Endothelial cell (in vitro differentiated cells): ENCODE measurements around the gene CNTRL. TPM values are rescaled to one million over a fixed set of nuclear protein-coding genes. Genes with fewer than 3 reads are reported as not detected.

Source experiments
- DNase-seq: peaks from one replicate; pipeline ENCODE4 v3.0.0; 2021; ENCODE audit warnings: low spot score
- H3K27ac Mint-ChIP-seq: one replicate; pipeline ENCODE4 v1.8.0; 2021; ENCODE audit warnings: mixed read lengths, inconsistent platforms; ENCODE audit not compliant: unreplicated experiment
- H3K27me3 Mint-ChIP-seq: one replicate; pipeline ENCODE4 v1.8.0; 2021; ENCODE audit warnings: mild to moderate bottlenecking, moderate library complexity, mixed read lengths, inconsistent platforms; ENCODE audit not compliant: unreplicated experiment
- H3K36me3 Mint-ChIP-seq: one replicate; pipeline ENCODE4 v1.8.0; 2021; ENCODE audit warnings: mild to moderate bottlenecking, low read depth, mixed read lengths, inconsistent platforms; ENCODE audit not compliant: unreplicated experiment
- H3K4me1 Mint-ChIP-seq: one replicate; pipeline ENCODE4 v1.8.0; 2021; ENCODE audit warnings: mild to moderate bottlenecking, mixed read lengths, inconsistent platforms; ENCODE audit not compliant: unreplicated experiment
- H3K4me3 Mint-ChIP-seq: one replicate; pipeline ENCODE4 v1.8.0; 2021; ENCODE audit warnings: mild to moderate bottlenecking, mixed read lengths, inconsistent platforms; ENCODE audit not compliant: unreplicated experiment
- H3K9me3 Mint-ChIP-seq: one replicate; pipeline ENCODE4 v1.8.0; 2021; ENCODE audit warnings: mixed read lengths, inconsistent platforms; ENCODE audit not compliant: unreplicated experiment
- CTCF ChIP-seq: fragments of 200-600 bp; sonication (generic); IDR thresholded peaks from one replicate; pipeline ENCODE4 v1.5.0; 2021; ENCODE audit warnings: antibody characterized with exemption; ENCODE audit not compliant: unreplicated experiment
- total RNA-seq: library from RNA; stranded (reverse); fragmentation: NEBNext Ultra II Directional; extraction: Animal tissue kit (Norgen Biotek cat#: 25700); gene quantifications from one replicate; pipeline ENCODE4 v1.2.1, GENCODE V29; 2021; ENCODE audit not compliant: unreplicated experiment

Gene CNTRL
- total RNA-seq, 1 donor from 2014 or later = 23.6 TPM

GRCh38 chr9:121138561-121138960 is 63.8 kb downstream of the CNTRL start:
- H3K27me3 Mint-ChIP-seq = no peaks in the 10 kb centered on the region
- H3K9me3 Mint-ChIP-seq = no peaks in the 10 kb centered on the region
- no peaks in the 10 kb centered on the region for H3K4me1 Mint-ChIP-seq
- no peak for TF ChIP-seq CTCF
- H3K27ac Mint-ChIP-seq = no peak overlapping the region
- no peak overlapping the region for H3K4me3 Mint-ChIP-seq
- no peak for DNase-seq
- H3K36me3 Mint-ChIP-seq = peaks cover 26% of the 10 kb centered on the region

GRCh38 chr9:121138973-121139372 is 64.2 kb downstream of the CNTRL start:
- no peak overlapping the region for H3K4me3 Mint-ChIP-seq
- H3K36me3 Mint-ChIP-seq = peaks cover 26% of the 10 kb centered on the region
- no peak for TF ChIP-seq CTCF
- DNase-seq = no peak
- no peaks in the 10 kb centered on the region for H3K4me1 Mint-ChIP-seq
- no peaks in the 10 kb centered on the region for H3K9me3 Mint-ChIP-seq
- H3K27me3 Mint-ChIP-seq = no peaks in the 10 kb centered on the region
- H3K27ac Mint-ChIP-seq = no peak overlapping the region

GRCh38 chr9:121140162-121140561 is 65.4 kb downstream of the CNTRL start:
- DNase-seq = no peak
- Mint-ChIP-seq H3K4me3 (no peak overlapping the region), H3K27ac (no peak overlapping the region), H3K9me3 (no peaks in the 10 kb centered on the region), H3K36me3 (peaks cover 36% of the 10 kb centered on the region), H3K27me3 (no peaks in the 10 kb centered on the region), H3K4me1 (no peaks in the 10 kb centered on the region)
- TF ChIP-seq CTCF = no peak

- Mint-ChIP-seq H3K27ac (no peak overlapping the region), H3K4me3 (no peak overlapping the region), H3K36me3 (peaks cover 42% of the 10 kb centered on the region), H3K27me3 (no peaks in the 10 kb centered on the region), H3K4me1 (no peaks in the 10 kb centered on the region), H3K9me3 (no peaks in the 10 kb centered on the region)
- no peak for TF ChIP-seq CTCF
- DNase-seq = no peak
Observed at GRCh38 chr9:121141306-121141705, 66.6 kb downstream of the CNTRL start.

GRCh38 chr9:121141706-121142105 is 67.0 kb downstream of the CNTRL start:
- no peaks in the 10 kb centered on the region for H3K9me3 Mint-ChIP-seq
- no peak for TF ChIP-seq CTCF
- peaks cover 45% of the 10 kb centered on the region for H3K36me3 Mint-ChIP-seq
- no peak overlapping the region for H3K4me3 Mint-ChIP-seq
- DNase-seq = no peak
- no peak overlapping the region for H3K27ac Mint-ChIP-seq
- H3K27me3 Mint-ChIP-seq = no peaks in the 10 kb centered on the region
- no peaks in the 10 kb centered on the region for H3K4me1 Mint-ChIP-seq
